Esophagus squamous epithelium (tissue), 4 donors: ENCODE results near the gene RBM19.

ENCODE experiments used
- POLR2A ChIP-seq, 4 donors: fragments of 450-650 bp; IDR thresholded peaks; one replicate each; pipeline ENCODE4 v1.6.1; 2017; ENCODE audit warnings: antibody characterized with exemption in 4 of 4, mild to moderate bottlenecking in 4 of 4, moderate library complexity in 3 of 4
- TF ChIP-seq, protein P1 (sequence below), 6 experiments: fragments of 450-650 bp in 4 of 6; fragments of 200-600 bp in 2 of 6; sonication (generic) in 2 of 6; IDR thresholded peaks; one replicate each; pipeline ENCODE4 v1.5.1; 2016 to 2019; ENCODE audit warnings: antibody characterized with exemption in 6 of 6, mild to moderate bottlenecking in 4 of 6, moderate library complexity in 4 of 6

DNA sequence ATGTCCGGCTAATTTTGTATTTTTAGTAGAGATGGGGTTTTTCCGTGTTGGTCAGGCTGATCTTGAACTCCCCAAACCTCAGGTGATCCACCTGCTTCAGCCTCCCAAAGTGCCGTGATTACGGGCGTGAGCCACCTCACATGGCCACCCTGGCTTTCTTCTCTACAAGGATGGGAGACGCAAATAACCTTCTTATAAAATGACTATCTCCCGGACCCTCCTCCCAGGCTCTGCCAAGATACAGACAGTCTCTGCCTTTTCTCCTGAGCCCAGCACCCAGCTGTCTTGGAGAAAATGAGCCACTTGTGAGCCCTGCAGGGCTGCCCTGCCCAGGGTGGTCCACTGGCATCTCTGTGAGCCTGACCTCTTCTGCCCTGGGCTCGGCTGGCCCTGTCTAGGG lies 34.7 kb upstream of the RBM19 start:
- TF ChIP-seq, protein P1, sequence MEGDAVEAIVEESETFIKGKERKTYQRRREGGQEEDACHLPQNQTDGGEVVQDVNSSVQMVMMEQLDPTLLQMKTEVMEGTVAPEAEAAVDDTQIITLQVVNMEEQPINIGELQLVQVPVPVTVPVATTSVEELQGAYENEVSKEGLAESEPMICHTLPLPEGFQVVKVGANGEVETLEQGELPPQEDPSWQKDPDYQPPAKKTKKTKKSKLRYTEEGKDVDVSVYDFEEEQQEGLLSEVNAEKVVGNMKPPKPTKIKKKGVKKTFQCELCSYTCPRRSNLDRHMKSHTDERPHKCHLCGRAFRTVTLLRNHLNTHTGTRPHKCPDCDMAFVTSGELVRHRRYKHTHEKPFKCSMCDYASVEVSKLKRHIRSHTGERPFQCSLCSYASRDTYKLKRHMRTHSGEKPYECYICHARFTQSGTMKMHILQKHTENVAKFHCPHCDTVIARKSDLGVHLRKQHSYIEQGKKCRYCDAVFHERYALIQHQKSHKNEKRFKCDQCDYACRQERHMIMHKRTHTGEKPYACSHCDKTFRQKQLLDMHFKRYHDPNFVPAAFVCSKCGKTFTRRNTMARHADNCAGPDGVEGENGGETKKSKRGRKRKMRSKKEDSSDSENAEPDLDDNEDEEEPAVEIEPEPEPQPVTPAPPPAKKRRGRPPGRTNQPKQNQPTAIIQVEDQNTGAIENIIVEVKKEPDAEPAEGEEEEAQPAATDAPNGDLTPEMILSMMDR (IDR thresholded peaks at IDR 0.05), result no peak
- no peak for TF ChIP-seq POLR2A (IDR thresholded peaks at IDR 0.05)
